Caco-2 (cell line): ENCODE data around the gene PDZD8. TPM values are rescaled to one million over a fixed set of nuclear protein-coding genes. Genes with fewer than 3 reads are reported as not detected.

ENCODE experiments used
- BruUV-seq: library from RNA; stranded (reverse); fragments of 400-500 nt; replicated peaks from 2 replicates; lab custom pipeline; 2021; lab: Mats Ljungman, UMichigan
- CTCF ChIA-PET: fragments of 300-600 bp; sonication (Branson Sonifier 250); formaldehyde crosslinking; loops from one replicate; lab custom pipeline; 2022; ENCODE audit warnings: antibody characterized with exemption; lab: Charles Lee
- POLR2A ChIA-PET: fragments of 300-600 bp; sonication (Branson Sonifier 250); formaldehyde crosslinking; loops from one replicate; lab custom pipeline; 2022; ENCODE audit warnings: antibody characterized with exemption; lab: Charles Lee
- DNase-seq, 2 experiments: peaks; one replicate each; pipeline versions ENCODE4 v3.0.0 to v3.0.0-alpha.2; 2020 to 2022
- H3K27me3 ChIP-seq: replicated peaks from 2 replicates; pipeline ENCODE4 v1.6.0; 2011; ENCODE audit warnings: low read length; ENCODE audit not compliant: control insufficient read depth, insufficient read depth
- H3K36me3 ChIP-seq: 2 replicates; pipeline ENCODE4 v1.5.1; 2011; ENCODE audit warnings: low read length; ENCODE audit not compliant: control insufficient read depth, insufficient read depth
- H3K4me1 ChIP-seq: fragments of 250-450 bp; sonication (Bioruptor Pico); 2 replicates; pipeline ENCODE4 v1.5.1; 2020; ENCODE audit warnings: mild to moderate bottlenecking
- H3K4me3 ChIP-seq: 2 replicates; pipeline ENCODE4 v1.5.1; 2011; ENCODE audit warnings: low read depth, mild to moderate bottlenecking, control low read depth, low read length
- H3K9me3 ChIP-seq: fragments of 250-450 bp; sonication (Bioruptor Pico); 2 replicates; pipeline ENCODE4 v1.5.1; 2020; ENCODE audit warnings: mild to moderate bottlenecking, moderate library complexity
- H3K27ac Mint-ChIP-seq: one replicate; pipeline ENCODE4 v1.8.0; 2022; ENCODE audit warnings: mixed read lengths; ENCODE audit not compliant: unreplicated experiment
- H3K27me3 Mint-ChIP-seq: one replicate; pipeline ENCODE4 v1.8.0; 2022; ENCODE audit warnings: mixed read lengths; ENCODE audit not compliant: insufficient read depth, unreplicated experiment
- H3K36me3 Mint-ChIP-seq: one replicate; pipeline ENCODE4 v1.8.0; 2022; ENCODE audit warnings: mild to moderate bottlenecking, mixed read lengths; ENCODE audit not compliant: insufficient read depth, unreplicated experiment
- H3K4me1 Mint-ChIP-seq: one replicate; pipeline ENCODE4 v1.8.0; 2022; ENCODE audit warnings: low read depth, mixed read lengths; ENCODE audit not compliant: unreplicated experiment
- H3K4me3 Mint-ChIP-seq: one replicate; pipeline ENCODE4 v1.8.0; 2022; ENCODE audit warnings: mild to moderate bottlenecking, moderate library complexity, mixed read lengths; ENCODE audit not compliant: unreplicated experiment
- H3K9me3 Mint-ChIP-seq: one replicate; pipeline ENCODE4 v1.8.0; 2022; ENCODE audit warnings: mixed read lengths; ENCODE audit not compliant: unreplicated experiment
- intact Hi-C: fragments of 100-400 bp; cut with micrococcal nuclease; formaldehyde crosslinking; loops from one replicate; pipeline ENCODE4 v1.10.0; 2022; ENCODE audit not compliant: unreplicated experiment
- total RNA-seq: library from RNA; stranded (reverse); gene quantifications from 2 replicates; pipeline ENCODE4 v1.2.3, GENCODE V29; 2022
- TF ChIP-seq, protein P1 (sequence below), 2 experiments: fragments of 200-600 bp in 1 of 2; IDR thresholded peaks; 1 replicate in 1 of 2; 2 replicates in 1 of 2; pipeline versions ENCODE4 v1.5.1 to v1.8.0; 2011 to 2022; ENCODE audit warnings: antibody characterized with exemption in 1 of 2, control low read depth in 1 of 2, inconsistent platforms in 1 of 2, low read depth in 1 of 2, low read length in 1 of 2, mild to moderate bottlenecking in 1 of 2, moderate library complexity in 1 of 2; ENCODE audit not compliant: insufficient read depth in 1 of 2, severe bottlenecking in 1 of 2, unreplicated experiment in 1 of 2

The PDZD8 gene
- total RNA-seq, 1 experiment from 2014 or later: 49.4 TPM

DNA sequence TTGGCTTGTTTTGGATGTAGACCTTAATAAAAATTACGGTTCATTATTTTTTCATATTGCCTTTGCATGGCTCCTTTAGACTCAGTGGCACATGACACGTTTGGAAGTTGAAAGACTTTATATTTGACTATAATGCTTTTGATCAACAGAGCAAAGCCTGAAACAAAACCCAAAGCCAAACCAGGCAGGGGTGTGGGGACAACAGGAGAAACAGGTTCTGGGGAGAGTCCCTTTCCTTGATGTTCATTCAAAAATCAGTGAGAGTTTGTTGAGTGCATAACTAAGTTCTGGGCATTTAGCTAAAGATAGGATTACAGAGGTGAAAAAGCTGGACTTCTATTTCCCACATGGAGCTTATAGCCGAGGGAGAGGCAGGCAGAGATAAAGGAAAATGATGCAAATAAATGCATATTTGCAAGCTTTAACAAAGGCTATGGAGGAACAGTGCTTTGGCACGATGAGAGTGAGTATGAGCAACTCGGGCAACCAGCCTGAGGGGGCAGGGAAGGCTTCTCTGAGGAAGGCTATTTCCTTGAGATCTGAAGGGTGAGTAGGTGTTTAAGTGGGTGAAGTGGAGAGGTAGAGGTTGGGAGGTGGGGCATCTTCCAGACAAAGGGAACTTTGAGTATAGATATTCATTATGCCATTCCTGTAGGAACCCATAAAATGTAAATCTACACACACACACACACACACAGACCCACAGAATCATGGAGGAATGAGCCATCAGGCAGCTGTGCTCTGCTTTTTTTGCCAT is 34.5 kb upstream of the PDZD8 start:
- TF ChIP-seq, protein P1, sequence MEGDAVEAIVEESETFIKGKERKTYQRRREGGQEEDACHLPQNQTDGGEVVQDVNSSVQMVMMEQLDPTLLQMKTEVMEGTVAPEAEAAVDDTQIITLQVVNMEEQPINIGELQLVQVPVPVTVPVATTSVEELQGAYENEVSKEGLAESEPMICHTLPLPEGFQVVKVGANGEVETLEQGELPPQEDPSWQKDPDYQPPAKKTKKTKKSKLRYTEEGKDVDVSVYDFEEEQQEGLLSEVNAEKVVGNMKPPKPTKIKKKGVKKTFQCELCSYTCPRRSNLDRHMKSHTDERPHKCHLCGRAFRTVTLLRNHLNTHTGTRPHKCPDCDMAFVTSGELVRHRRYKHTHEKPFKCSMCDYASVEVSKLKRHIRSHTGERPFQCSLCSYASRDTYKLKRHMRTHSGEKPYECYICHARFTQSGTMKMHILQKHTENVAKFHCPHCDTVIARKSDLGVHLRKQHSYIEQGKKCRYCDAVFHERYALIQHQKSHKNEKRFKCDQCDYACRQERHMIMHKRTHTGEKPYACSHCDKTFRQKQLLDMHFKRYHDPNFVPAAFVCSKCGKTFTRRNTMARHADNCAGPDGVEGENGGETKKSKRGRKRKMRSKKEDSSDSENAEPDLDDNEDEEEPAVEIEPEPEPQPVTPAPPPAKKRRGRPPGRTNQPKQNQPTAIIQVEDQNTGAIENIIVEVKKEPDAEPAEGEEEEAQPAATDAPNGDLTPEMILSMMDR (IDR thresholded peaks at IDR 0.05; ENCODE audit: insufficient read depth in 1 of 2, low read depth in 1 of 2, low read length in 1 of 2, severe bottlenecking in 1 of 2, unreplicated experiment in 1 of 2): no peak
- no peaks in the 10 kb centered on the region for H3K9me3 ChIP-seq
- no peaks in the 10 kb centered on the region for H3K9me3 Mint-ChIP-seq
- H3K4me1 ChIP-seq: no peaks in the 10 kb centered on the region; the same call in 1 of the 2 replicates
- H3K4me3 Mint-ChIP-seq: no peak overlapping the region
- intact Hi-C loops: no loop called here
- DNase-seq: no peak
- ChIA-PET POLR2A (no interaction called here), CTCF (no interaction called here)
- no peaks in the 10 kb centered on the region for H3K27me3 Mint-ChIP-seq
- no peaks in the 10 kb centered on the region for H3K27me3 ChIP-seq
- H3K4me1 Mint-ChIP-seq: no peaks in the 10 kb centered on the region
- no peaks in the 10 kb centered on the region for H3K36me3 ChIP-seq
- H3K4me3 ChIP-seq: no peak overlapping the region
- no peaks in the 10 kb centered on the region for H3K36me3 Mint-ChIP-seq
- no peak overlapping the region for H3K27ac Mint-ChIP-seq
- no TSS peak for BruUV-seq

DNA sequence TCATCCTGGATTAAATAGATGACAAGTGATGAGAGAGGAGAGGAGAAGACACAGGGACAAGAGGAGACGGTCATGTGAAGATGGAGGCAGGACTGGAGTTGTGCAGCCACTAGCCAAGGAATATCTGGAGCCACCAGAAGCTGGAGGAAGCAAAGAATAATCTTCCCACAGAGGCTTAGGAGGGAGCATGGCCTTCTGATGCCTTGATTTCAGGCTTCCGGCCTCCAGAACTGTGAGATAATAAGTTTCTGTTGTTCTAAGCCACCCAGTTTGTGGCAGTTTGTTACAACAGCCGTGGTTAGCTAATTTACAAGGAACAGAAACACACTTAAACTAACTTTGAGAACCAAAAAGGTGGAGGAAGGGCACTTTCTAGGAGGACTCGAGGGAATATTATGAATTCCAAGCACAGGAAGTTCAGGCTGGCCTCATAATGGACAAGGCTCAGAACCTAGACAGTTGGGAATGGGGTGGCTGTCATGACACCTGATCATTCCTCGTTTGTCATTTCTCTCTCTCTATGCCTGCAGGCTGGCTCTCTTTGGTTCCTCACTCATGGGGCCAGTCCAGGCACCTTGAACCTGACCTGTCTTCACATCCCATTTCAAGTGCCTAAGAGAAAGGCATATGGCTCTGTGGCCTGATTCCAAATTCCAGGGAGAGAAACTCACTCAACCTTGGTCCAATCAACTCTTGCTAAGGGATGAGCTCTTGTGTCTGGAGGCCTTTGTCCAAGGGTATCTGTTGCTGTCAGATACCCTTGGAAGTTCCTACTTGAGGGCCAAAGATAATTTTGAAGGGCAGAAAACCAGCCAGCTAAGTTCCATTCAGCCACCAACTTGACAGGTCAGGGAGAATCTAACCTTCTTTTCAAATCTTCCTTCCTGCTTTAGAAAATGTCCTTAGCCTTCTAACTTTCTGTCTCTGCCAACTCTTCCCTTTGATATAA is 33.5 kb upstream of the PDZD8 start:
- no peak overlapping the region for H3K27ac Mint-ChIP-seq
- Histone ChIP-seq H3K4me1 (no peaks in the 10 kb centered on the region), H3K9me3 (no peaks in the 10 kb centered on the region), H3K4me3 (no peak overlapping the region), H3K36me3 (no peaks in the 10 kb centered on the region), H3K27me3 (no peaks in the 10 kb centered on the region)
- intact Hi-C loops: no loop called here
- BruUV-seq: no TSS peak
- TF ChIP-seq, protein P1 (IDR thresholded peaks at IDR 0.05; ENCODE audit: insufficient read depth in 1 of 2, low read depth in 1 of 2, low read length in 1 of 2, severe bottlenecking in 1 of 2, unreplicated experiment in 1 of 2): no peak
- ChIA-PET CTCF (no interaction called here), POLR2A (no interaction called here)
- no peak for DNase-seq
- no peaks in the 10 kb centered on the region for H3K9me3 Mint-ChIP-seq
- no peaks in the 10 kb centered on the region for H3K27me3 Mint-ChIP-seq
- H3K4me3 Mint-ChIP-seq: no peak overlapping the region
- no peaks in the 10 kb centered on the region for H3K36me3 Mint-ChIP-seq
- H3K4me1 Mint-ChIP-seq: no peaks in the 10 kb centered on the region

DNA sequence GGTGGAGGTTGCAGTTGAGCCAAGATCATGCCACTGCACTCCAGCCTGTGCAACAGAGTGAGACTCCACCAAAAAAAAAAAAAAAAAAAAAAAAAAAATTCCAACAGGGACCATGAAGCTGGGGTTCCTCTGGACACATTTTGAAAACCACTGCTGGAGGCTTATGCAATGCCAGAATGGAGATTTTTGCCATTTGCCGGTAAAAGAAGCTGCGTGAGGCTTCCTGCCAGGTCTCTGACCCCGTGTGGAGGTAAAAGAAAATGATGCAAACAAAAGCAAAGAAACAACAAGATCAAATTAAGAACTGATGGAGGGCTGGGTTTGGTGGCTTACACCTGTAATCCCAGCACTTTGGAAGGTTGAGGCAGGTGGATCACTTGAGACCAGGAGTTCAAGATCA is 30.5 kb upstream of the PDZD8 start:
- no TSS peak for BruUV-seq
- ChIA-PET CTCF (no interaction called here), POLR2A (no interaction called here)
- Histone ChIP-seq H3K27me3 (no peaks in the 10 kb centered on the region), H3K4me3 (no peak overlapping the region), H3K9me3 (no peaks in the 10 kb centered on the region; the same call in 1 of the 2 replicates), H3K4me1 (no peaks in the 10 kb centered on the region), H3K36me3 (no peaks in the 10 kb centered on the region)
- Mint-ChIP-seq H3K9me3 (no peaks in the 10 kb centered on the region), H3K27ac (no peak overlapping the region), H3K27me3 (no peaks in the 10 kb centered on the region), H3K36me3 (no peaks in the 10 kb centered on the region), H3K4me1 (no peaks in the 10 kb centered on the region), H3K4me3 (no peak overlapping the region)
- intact Hi-C loops: no loop called here
- DNase-seq: no peak
- TF ChIP-seq, protein P1 (IDR thresholded peaks at IDR 0.05; ENCODE audit: insufficient read depth in 1 of 2, low read depth in 1 of 2, low read length in 1 of 2, severe bottlenecking in 1 of 2, unreplicated experiment in 1 of 2): no peak
